ENCODE measurements around the gene CATSPER1. TPM values are rescaled to one million over a fixed set of nuclear protein-coding genes. Genes with fewer than 3 reads are reported as not detected.

CATSPER1 gene
- total and polyA plus RNA-seq, 2 of the 13 experiments (the other 11 are each of a cell fraction or from before 2014, with no cell fraction given), result 0.17 TPM; not detected in 1

- Histone ChIP-seq H2AFZ (ENCODE audit: low read length) (no peak overlapping the region), H3K36me3 (replicated peaks in 1 of 2; ENCODE audit: control insufficient read depth in 1 of 2, insufficient read depth in 2 of 2, low read length in 2 of 2) (peaks cover 1 to 7% of the 10 kb centered on the region in 2 experiments; a peak in 3 of 5 replicates), H3K4me2 (ENCODE audit: low read depth, low read length) (no peak overlapping the region), H3K9me3 (ENCODE audit: low read length) (no peaks in the 10 kb centered on the region), H3K4me1 (ENCODE audit: insufficient read depth, low read length) (peaks cover 31% of the 10 kb centered on the region), H3K27me3 (ENCODE audit: control insufficient read depth in 1 of 2, insufficient read depth in 2 of 2, low read length in 2 of 2) (peaks cover 4 to 20% of the 10 kb centered on the region in 2 experiments; a peak in 4 of 5 replicates), H3K9ac (ENCODE audit: insufficient read depth, low read depth, low read length) (no peak overlapping the region), H3K4me3 (replicated peaks in 1 of 3; ENCODE audit: insufficient read depth in 1 of 3, low read depth in 2 of 3, low read length in 3 of 3) (no peak overlapping the region), H3K27ac (ENCODE audit: extremely low read length, insufficient read depth, low read length) (no peak overlapping the region), H3K79me2 (ENCODE audit: insufficient read depth, low read length) (peaks cover 10% of the 10 kb centered on the region), H4K20me1 (ENCODE audit: insufficient read depth, low read length) (no peaks in the 10 kb centered on the region)
- no TSS peak for BruUV-seq (replicated peaks)
- 53% methylated on average over 3 of the region's 5 CpGs for WGBS (ENCODE audit: low lambda C conversion rate)
- intact Hi-C loops (cut with micrococcal nuclease; ENCODE audit: unreplicated experiment) (no loop called here), in situ Hi-C loops (cut with HindIII; ENCODE audit: extremely low pct_ligation_motif_present, low pct_unique_long_range_greater_than_20kb) (no loop called here)
- DNase-seq (ENCODE audit: low spot score) (no peak), ATAC-seq (peak; percentile 21), FAIRE-seq (no peak)
- TF ChIP-seq PHF8 (CRISPR knock-in tag; IDR thresholded peaks at IDR 0.05) (no peak), ZBTB49 (CRISPR knock-in tag; IDR thresholded peaks at IDR 0.05; ENCODE audit: borderline replicate concordance) (no peak), AGO2 (optimal IDR thresholded peaks at IDR 0.05; ENCODE audit: low read depth, low read length) (peak; percentile 13), ZNF512B (CRISPR knock-in tag; IDR thresholded peaks at IDR 0.05; ENCODE audit: borderline replicate concordance) (no peak), YY1 (IDR thresholded peaks at IDR 0.05; ENCODE audit: insufficient read depth, insufficient replicate concordance, low read depth, low read length) (no peak), FOXK2 (IDR thresholded peaks at IDR 0.05) (no peak), KLF9 (CRISPR knock-in tag; IDR thresholded peaks at IDR 0.05; ENCODE audit: low read depth) (no peak), ZNF569 (CRISPR knock-in tag; IDR thresholded peaks at IDR 0.05; ENCODE audit: borderline replicate concordance) (no peak)
- ChIA-PET CTCF (ENCODE audit: low intra/inter-chr PET ratio, low total read pairs) (no interaction called here), POLR2A (interaction anchor here (0.6 kb wide), 1 partner anchor 12 kb away, joined by 4 read pairs; no protein-coding TSS in a partner anchor)
Observed at GRCh38 chr11:66007201-66007634, 19.1 kb downstream of the CATSPER1 start.
